GM23338 (cell line): ENCODE data around the gene PKD1L1. TPM values are rescaled to one million over a fixed set of nuclear protein-coding genes. Genes with fewer than 3 reads are reported as not detected.

ENCODE experiments used
- ATAC-seq: fragments of 200-7000 bp; cut with Tn5 transposase; 3 replicates; pipeline ENCODE4 v1.9.1; 2020
- DNase-seq: peaks from one replicate; pipeline ENCODE4 v3.0.0-alpha.2; 2015; ENCODE audit warnings: low spot score
- H2AFZ ChIP-seq: fragments of 200-600 bp; sonication (generic); 2 replicates; pipeline ENCODE4 v1.8.0; 2016; ENCODE audit warnings: antibody characterized with exemption, mild to moderate bottlenecking, moderate library complexity
- H3F3A ChIP-seq: fragments of 200-600 bp; sonication (generic); replicated peaks from 2 replicates; pipeline ENCODE4 v1.8.0; 2017; ENCODE audit warnings: antibody characterized with exemption, mixed run types, low read depth
- H3K27ac ChIP-seq: fragments of 200-600 bp; sonication (generic); 2 replicates; pipeline ENCODE4 v1.6.1; 2016; ENCODE audit warnings: low read depth
- H3K27me3 ChIP-seq: fragments of 200-600 bp; sonication (generic); 2 replicates; pipeline ENCODE4 v1.8.0; 2016; ENCODE audit warnings: mild to moderate bottlenecking, mixed run types, moderate library complexity; ENCODE audit not compliant: insufficient read depth
- H3K36me3 ChIP-seq: fragments of 200-600 bp; sonication (generic); 2 replicates; pipeline ENCODE4 v1.8.0; 2016; ENCODE audit warnings: mild to moderate bottlenecking; ENCODE audit not compliant: insufficient read depth
- H3K4me1 ChIP-seq: fragments of 200-600 bp; sonication (generic); 2 replicates; pipeline ENCODE4 v1.8.0; 2016; ENCODE audit warnings: mild to moderate bottlenecking, moderate library complexity; ENCODE audit not compliant: insufficient read depth
- H3K4me2 ChIP-seq: fragments of 200-600 bp; sonication (generic); 2 replicates; pipeline ENCODE4 v1.7.1; 2017; ENCODE audit warnings: mixed run types
- H3K4me3 ChIP-seq: fragments of 200-600 bp; sonication (generic); 2 replicates; pipeline ENCODE4 v1.6.1; 2016; ENCODE audit warnings: mixed run types
- H3K79me2 ChIP-seq: fragments of 200-600 bp; sonication (generic); replicated peaks from 2 replicates; pipeline ENCODE4 v1.8.0; 2017; ENCODE audit warnings: mild to moderate bottlenecking; ENCODE audit not compliant: insufficient read depth
- H3K9me2 ChIP-seq: fragments of 200-600 bp; sonication (generic); 2 replicates; pipeline ENCODE4 v1.8.0; 2017; ENCODE audit not compliant: insufficient read depth
- H4K20me1 ChIP-seq: fragments of 200-600 bp; sonication (generic); replicated peaks from 2 replicates; pipeline ENCODE4 v1.8.0; 2017; ENCODE audit warnings: mild to moderate bottlenecking; ENCODE audit not compliant: insufficient read depth
- H3K27ac Mint-ChIP-seq: 2 replicates; pipeline ENCODE4 v1.8.0; 2020; ENCODE audit warnings: inconsistent platforms, mild to moderate bottlenecking, moderate library complexity, mixed read lengths
- H3K27me3 Mint-ChIP-seq: 3 replicates; pipeline ENCODE4 v1.8.0; 2022; ENCODE audit warnings: low read depth, mild to moderate bottlenecking, moderate library complexity, mixed read lengths, inconsistent platforms; ENCODE audit not compliant: insufficient read depth, poor library complexity
- H3K36me3 Mint-ChIP-seq: 3 replicates; pipeline ENCODE4 v1.8.0; 2021; ENCODE audit warnings: low read depth, mild to moderate bottlenecking, inconsistent platforms, moderate library complexity, mixed read lengths
- H3K4me1 Mint-ChIP-seq: 3 replicates; pipeline ENCODE4 v1.8.0; 2020; ENCODE audit warnings: mild to moderate bottlenecking, inconsistent platforms, mixed read lengths
- H3K4me3 Mint-ChIP-seq: 3 replicates; pipeline ENCODE4 v1.8.0; 2021; ENCODE audit warnings: moderate library complexity, mild to moderate bottlenecking, inconsistent platforms, mixed read lengths
- H3K9me3 Mint-ChIP-seq: 3 replicates; pipeline ENCODE4 v1.8.0; 2020; ENCODE audit warnings: moderate library complexity, mild to moderate bottlenecking, inconsistent platforms, mixed read lengths
- CREB1 ChIP-seq: fragments of 250-450 bp; sonication (Bioruptor Pico); IDR thresholded peaks from 2 replicates; pipeline ENCODE4 v1.5.0; 2020; ENCODE audit warnings: low read depth, mild to moderate bottlenecking, moderate library complexity
- ETS1 ChIP-seq: IDR thresholded peaks from 2 replicates; pipeline ENCODE4 v1.6.1; 2016; ENCODE audit warnings: antibody characterized with exemption
- EZH2 ChIP-seq: fragments of 200-600 bp; sonication (generic); IDR thresholded peaks from one replicate; pipeline ENCODE4 v1.8.0; 2017; ENCODE audit warnings: antibody characterized with exemption, mild to moderate bottlenecking, low read depth; ENCODE audit not compliant: unreplicated experiment
- EZH2phosphoT487 ChIP-seq: fragments of 200-600 bp; sonication (generic); IDR thresholded peaks from one replicate; pipeline ENCODE4 v1.8.1; 2018; ENCODE audit warnings: antibody characterized with exemption; ENCODE audit not compliant: unreplicated experiment
- JUNB ChIP-seq: IDR thresholded peaks from one replicate; pipeline ENCODE4 v1.6.1; 2016; ENCODE audit warnings: antibody characterized with exemption; ENCODE audit not compliant: unreplicated experiment
- NANOG ChIP-seq: IDR thresholded peaks from 2 replicates; pipeline ENCODE4 v1.6.1; 2016; ENCODE audit warnings: antibody characterized with exemption, borderline replicate concordance
- POLR2AphosphoS5 ChIP-seq: IDR thresholded peaks from 2 replicates; pipeline ENCODE4 v1.6.1; 2016; ENCODE audit warnings: antibody characterized with exemption, low read depth
- STAT1 ChIP-seq: IDR thresholded peaks from one replicate; pipeline ENCODE4 v1.6.1; 2016; ENCODE audit warnings: antibody characterized with exemption; ENCODE audit not compliant: unreplicated experiment
- ZNF114 ChIP-seq: fragments of 250-450 bp; sonication (Bioruptor Pico); IDR thresholded peaks from 2 replicates; pipeline ENCODE4 v1.5.0; 2020; ENCODE audit warnings: mild to moderate bottlenecking, moderate library complexity
- ZNF331 ChIP-seq: fragments of 250-450 bp; sonication (Bioruptor Pico); IDR thresholded peaks from 2 replicates; pipeline ENCODE4 v1.5.0; 2020; ENCODE audit warnings: low read depth, mild to moderate bottlenecking, moderate library complexity
- polyA plus RNA-seq: library from polyadenylated mRNA; unstranded; fragments of >200 nt; fragmentation: Nextera tagmentation; extraction: Ambion mirVana; gene quantifications from 2 replicates; pipeline ENCODE4 v1.2.1, GENCODE V29; 2016
- total RNA-seq: library from RNA; depleted of rRNA; stranded (reverse); fragments of >200 nt; shearing (Covaris generic); gene quantifications from 2 replicates; pipeline ENCODE4 v1.2.3, GENCODE V29; 2014
- TF ChIP-seq, protein P1 (sequence below), 2 experiments: fragments of 200-600 bp in 1 of 2; sonication (generic) in 1 of 2; conservative IDR thresholded peaks; 2 replicates each; pipeline versions ENCODE4 v1.5.1 to v1.6.1; 2016 to 2017; ENCODE audit warnings: antibody characterized with exemption in 2 of 2, low read depth in 2 of 2, mild to moderate bottlenecking in 2 of 2, moderate library complexity in 1 of 2
- TF ChIP-seq, protein P2 (sequence below): IDR thresholded peaks from one replicate; pipeline ENCODE4 v1.6.1; 2018; ENCODE audit warnings: antibody characterized with exemption; ENCODE audit not compliant: unreplicated experiment
- TF ChIP-seq, protein P3 (sequence below): fragments of 250-450 bp; sonication (Bioruptor Pico); IDR thresholded peaks from 2 replicates; pipeline ENCODE4 v1.5.0; 2020; ENCODE audit warnings: mild to moderate bottlenecking, moderate library complexity

The PKD1L1 gene
- total and polyA plus RNA-seq, 2 experiments from 2014 or later: 0.03 TPM; not detected in 1

- H3F3A ChIP-seq: no peaks in the 10 kb centered on the region
- no peak overlapping the region for H3K4me3 Mint-ChIP-seq
- H3K4me1 Mint-ChIP-seq: no peaks in the 10 kb centered on the region
- no peaks in the 10 kb centered on the region for H3K36me3 ChIP-seq
- H3K4me1 ChIP-seq: no peaks in the 10 kb centered on the region
- no peaks in the 10 kb centered on the region for H3K79me2 ChIP-seq
- H3K27ac Mint-ChIP-seq: no peak overlapping the region
- DNase-seq (no peak), ATAC-seq (no peak)
- H3K9me3 Mint-ChIP-seq: no peaks in the 10 kb centered on the region
- H2AFZ ChIP-seq: no peak overlapping the region
- no peaks in the 10 kb centered on the region for H4K20me1 ChIP-seq
- H3K27me3 ChIP-seq: no peaks in the 10 kb centered on the region
- peaks cover 3% of the 10 kb centered on the region for H3K27me3 Mint-ChIP-seq
- H3K4me2 ChIP-seq: no peak overlapping the region
- H3K36me3 Mint-ChIP-seq: no peaks in the 10 kb centered on the region
- TF ChIP-seq, protein P1, sequence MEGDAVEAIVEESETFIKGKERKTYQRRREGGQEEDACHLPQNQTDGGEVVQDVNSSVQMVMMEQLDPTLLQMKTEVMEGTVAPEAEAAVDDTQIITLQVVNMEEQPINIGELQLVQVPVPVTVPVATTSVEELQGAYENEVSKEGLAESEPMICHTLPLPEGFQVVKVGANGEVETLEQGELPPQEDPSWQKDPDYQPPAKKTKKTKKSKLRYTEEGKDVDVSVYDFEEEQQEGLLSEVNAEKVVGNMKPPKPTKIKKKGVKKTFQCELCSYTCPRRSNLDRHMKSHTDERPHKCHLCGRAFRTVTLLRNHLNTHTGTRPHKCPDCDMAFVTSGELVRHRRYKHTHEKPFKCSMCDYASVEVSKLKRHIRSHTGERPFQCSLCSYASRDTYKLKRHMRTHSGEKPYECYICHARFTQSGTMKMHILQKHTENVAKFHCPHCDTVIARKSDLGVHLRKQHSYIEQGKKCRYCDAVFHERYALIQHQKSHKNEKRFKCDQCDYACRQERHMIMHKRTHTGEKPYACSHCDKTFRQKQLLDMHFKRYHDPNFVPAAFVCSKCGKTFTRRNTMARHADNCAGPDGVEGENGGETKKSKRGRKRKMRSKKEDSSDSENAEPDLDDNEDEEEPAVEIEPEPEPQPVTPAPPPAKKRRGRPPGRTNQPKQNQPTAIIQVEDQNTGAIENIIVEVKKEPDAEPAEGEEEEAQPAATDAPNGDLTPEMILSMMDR (conservative IDR thresholded peaks at IDR 0.05; ENCODE audit: low read depth in 2 of 2): no peak
- TF ChIP-seq, protein P2, sequence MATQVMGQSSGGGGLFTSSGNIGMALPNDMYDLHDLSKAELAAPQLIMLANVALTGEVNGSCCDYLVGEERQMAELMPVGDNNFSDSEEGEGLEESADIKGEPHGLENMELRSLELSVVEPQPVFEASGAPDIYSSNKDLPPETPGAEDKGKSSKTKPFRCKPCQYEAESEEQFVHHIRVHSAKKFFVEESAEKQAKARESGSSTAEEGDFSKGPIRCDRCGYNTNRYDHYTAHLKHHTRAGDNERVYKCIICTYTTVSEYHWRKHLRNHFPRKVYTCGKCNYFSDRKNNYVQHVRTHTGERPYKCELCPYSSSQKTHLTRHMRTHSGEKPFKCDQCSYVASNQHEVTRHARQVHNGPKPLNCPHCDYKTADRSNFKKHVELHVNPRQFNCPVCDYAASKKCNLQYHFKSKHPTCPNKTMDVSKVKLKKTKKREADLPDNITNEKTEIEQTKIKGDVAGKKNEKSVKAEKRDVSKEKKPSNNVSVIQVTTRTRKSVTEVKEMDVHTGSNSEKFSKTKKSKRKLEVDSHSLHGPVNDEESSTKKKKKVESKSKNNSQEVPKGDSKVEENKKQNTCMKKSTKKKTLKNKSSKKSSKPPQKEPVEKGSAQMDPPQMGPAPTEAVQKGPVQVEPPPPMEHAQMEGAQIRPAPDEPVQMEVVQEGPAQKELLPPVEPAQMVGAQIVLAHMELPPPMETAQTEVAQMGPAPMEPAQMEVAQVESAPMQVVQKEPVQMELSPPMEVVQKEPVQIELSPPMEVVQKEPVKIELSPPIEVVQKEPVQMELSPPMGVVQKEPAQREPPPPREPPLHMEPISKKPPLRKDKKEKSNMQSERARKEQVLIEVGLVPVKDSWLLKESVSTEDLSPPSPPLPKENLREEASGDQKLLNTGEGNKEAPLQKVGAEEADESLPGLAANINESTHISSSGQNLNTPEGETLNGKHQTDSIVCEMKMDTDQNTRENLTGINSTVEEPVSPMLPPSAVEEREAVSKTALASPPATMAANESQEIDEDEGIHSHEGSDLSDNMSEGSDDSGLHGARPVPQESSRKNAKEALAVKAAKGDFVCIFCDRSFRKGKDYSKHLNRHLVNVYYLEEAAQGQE: no peak
- no peak for TF ChIP-seq EZH2
- no peak for TF ChIP-seq NANOG
- no peak for TF ChIP-seq CREB1
- no peak for TF ChIP-seq JUNB
- no peak for TF ChIP-seq STAT1
- TF ChIP-seq ETS1: no peak
- no peak for TF ChIP-seq ZNF114 (CRISPR knock-in tag)
- TF ChIP-seq, protein P3, sequence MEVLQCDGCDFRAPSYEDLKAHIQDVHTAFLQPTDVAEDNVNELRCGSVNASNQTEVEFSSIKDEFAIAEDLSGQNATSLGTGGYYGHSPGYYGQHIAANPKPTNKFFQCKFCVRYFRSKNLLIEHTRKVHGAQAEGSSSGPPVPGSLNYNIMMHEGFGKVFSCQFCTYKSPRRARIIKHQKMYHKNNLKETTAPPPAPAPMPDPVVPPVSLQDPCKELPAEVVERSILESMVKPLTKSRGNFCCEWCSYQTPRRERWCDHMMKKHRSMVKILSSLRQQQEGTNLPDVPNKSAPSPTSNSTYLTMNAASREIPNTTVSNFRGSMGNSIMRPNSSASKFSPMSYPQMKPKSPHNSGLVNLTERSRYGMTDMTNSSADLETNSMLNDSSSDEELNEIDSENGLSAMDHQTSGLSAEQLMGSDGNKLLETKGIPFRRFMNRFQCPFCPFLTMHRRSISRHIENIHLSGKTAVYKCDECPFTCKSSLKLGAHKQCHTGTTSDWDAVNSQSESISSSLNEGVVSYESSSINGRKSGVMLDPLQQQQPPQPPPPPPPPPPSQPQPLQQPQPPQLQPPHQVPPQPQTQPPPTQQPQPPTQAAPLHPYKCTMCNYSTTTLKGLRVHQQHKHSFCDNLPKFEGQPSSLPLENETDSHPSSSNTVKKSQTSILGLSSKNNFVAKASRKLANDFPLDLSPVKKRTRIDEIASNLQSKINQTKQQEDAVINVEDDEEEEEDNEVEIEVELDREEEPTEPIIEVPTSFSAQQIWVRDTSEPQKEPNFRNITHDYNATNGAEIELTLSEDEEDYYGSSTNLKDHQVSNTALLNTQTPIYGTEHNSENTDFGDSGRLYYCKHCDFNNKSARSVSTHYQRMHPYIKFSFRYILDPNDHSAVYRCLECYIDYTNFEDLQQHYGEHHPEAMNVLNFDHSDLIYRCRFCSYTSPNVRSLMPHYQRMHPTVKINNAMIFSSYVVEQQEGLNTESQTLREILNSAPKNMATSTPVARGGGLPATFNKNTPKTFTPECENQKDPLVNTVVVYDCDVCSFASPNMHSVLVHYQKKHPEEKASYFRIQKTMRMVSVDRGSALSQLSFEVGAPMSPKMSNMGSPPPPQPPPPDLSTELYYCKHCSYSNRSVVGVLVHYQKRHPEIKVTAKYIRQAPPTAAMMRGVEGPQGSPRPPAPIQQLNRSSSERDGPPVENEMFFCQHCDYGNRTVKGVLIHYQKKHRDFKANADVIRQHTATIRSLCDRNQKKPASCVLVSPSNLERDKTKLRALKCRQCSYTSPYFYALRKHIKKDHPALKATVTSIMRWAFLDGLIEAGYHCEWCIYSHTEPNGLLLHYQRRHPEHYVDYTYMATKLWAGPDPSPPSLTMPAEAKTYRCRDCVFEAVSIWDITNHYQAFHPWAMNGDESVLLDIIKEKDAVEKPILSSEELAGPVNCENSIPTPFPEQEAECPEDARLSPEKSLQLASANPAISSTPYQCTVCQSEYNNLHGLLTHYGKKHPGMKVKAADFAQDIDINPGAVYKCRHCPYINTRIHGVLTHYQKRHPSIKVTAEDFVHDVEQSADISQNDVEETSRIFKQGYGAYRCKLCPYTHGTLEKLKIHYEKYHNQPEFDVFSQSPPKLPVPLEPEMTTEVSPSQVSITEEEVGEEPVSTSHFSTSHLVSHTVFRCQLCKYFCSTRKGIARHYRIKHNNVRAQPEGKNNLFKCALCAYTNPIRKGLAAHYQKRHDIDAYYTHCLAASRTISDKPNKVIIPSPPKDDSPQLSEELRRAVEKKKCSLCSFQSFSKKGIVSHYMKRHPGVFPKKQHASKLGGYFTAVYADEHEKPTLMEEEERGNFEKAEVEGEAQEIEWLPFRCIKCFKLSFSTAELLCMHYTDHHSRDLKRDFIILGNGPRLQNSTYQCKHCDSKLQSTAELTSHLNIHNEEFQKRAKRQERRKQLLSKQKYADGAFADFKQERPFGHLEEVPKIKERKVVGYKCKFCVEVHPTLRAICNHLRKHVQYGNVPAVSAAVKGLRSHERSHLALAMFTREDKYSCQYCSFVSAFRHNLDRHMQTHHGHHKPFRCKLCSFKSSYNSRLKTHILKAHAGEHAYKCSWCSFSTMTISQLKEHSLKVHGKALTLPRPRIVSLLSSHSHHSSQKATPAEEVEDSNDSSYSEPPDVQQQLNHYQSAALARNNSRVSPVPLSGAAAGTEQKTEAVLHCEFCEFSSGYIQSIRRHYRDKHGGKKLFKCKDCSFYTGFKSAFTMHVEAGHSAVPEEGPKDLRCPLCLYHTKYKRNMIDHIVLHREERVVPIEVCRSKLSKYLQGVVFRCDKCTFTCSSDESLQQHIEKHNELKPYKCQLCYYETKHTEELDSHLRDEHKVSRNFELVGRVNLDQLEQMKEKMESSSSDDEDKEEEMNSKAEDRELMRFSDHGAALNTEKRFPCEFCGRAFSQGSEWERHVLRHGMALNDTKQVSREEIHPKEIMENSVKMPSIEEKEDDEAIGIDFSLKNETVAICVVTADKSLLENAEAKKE (CRISPR knock-in tag): no peak
- TF ChIP-seq ZNF331 (CRISPR knock-in tag): no peak
- no peak for TF ChIP-seq EZH2phosphoT487
- no peak for TF ChIP-seq POLR2AphosphoS5
- no peak overlapping the region for H3K27ac ChIP-seq
- no peaks in the 10 kb centered on the region for H3K9me2 ChIP-seq
- no peak overlapping the region for H3K4me3 ChIP-seq
Measured at GRCh38 chr7:47832105-47832715, 116.1 kb downstream of the PKD1L1 start.
